Tibial artery (tissue), 4 donors: ENCODE data around the gene FAM193A.
"Not testable (repeated sequence)": the region's sequence is repeated elsewhere in the genome, so short reads cannot be mapped to it uniquely, and the experiment has no call there.

ENCODE experiments used
- DNase-seq, 2 donors: peaks; one replicate each; pipeline ENCODE4 v3.0.0-alpha.2; 2019
- H3K27ac ChIP-seq, 2 donors: fragments of 200-600 bp; sonication (generic) in 1 of 2; 1 replicate in 1 of 2; 2 replicates in 1 of 2; pipeline ENCODE4 v1.5.1; 2018 to 2019; ENCODE audit warnings: mild to moderate bottlenecking in 1 of 2
- H3K27me3 ChIP-seq, 2 donors: fragments of 200-600 bp; sonication (generic) in 1 of 2; one replicate each; pipeline versions ENCODE4 v1.5.1 to v1.6.0; 2016 to 2019
- H3K36me3 ChIP-seq, 3 donors: fragments of 200-600 bp; sonication (generic) in 2 of 3; one replicate each; pipeline ENCODE4 v1.5.1; 2016 to 2019; ENCODE audit warnings: mild to moderate bottlenecking in 2 of 3
- H3K4me1 ChIP-seq, 4 donors: fragments of 200-600 bp; sonication (generic) in 2 of 4; 1 replicate in 3 of 4; 2 replicates in 1 of 4; pipeline ENCODE4 v1.5.1; 2016 to 2019
- H3K4me3 ChIP-seq, 2 donors: fragments of 200-600 bp; sonication (generic) in 1 of 2; 1 replicate in 1 of 2; 2 replicates in 1 of 2; pipeline ENCODE4 v1.5.1; 2018 to 2019; ENCODE audit warnings: mild to moderate bottlenecking in 2 of 2
- H3K9me3 ChIP-seq, 3 donors: fragments of 200-600 bp; sonication (generic) in 1 of 3; one replicate each; pipeline ENCODE4 v1.5.1; 2016 to 2019
- CTCF ChIP-seq, 2 experiments: fragments of 200-600 bp in 1 of 2; fragments of 450-650 bp in 1 of 2; IDR thresholded peaks; one replicate each; pipeline ENCODE4 v1.5.1; 2017 to 2019; ENCODE audit warnings: antibody characterized with exemption in 2 of 2, mild to moderate bottlenecking in 1 of 2, moderate library complexity in 1 of 2
- intact Hi-C: fragments of 100-400 bp; cut with DNase I; formaldehyde crosslinking; loops from one replicate; pipeline ENCODE4 v1.15.0; 2023; ENCODE audit warnings: low total_unique reads

Gene FAM193A

GRCh38 chr4:2630556-2631273, 94.3 kb downstream of the FAM193A start:
- Histone ChIP-seq H3K36me3 (peaks cover 31 to 74% (median 50%) of the 10 kb centered on the region in 3 donors), H3K9me3 (no peaks in the 10 kb centered on the region), H3K4me1 (peaks cover 0 to 18% (median 2%) of the 10 kb centered on the region in 4 donors), H3K27me3 (no peaks in the 10 kb centered on the region), H3K4me3 (no peak overlapping the region), H3K27ac (no peak overlapping the region)
- DNase-seq, result peak in 1 of 2 donors; percentile 45
- intact Hi-C loops, result no loop called here
- no peak for TF ChIP-seq CTCF (IDR thresholded peaks at IDR 0.05)

- peaks cover 0 to 9% (median 0%) of the 10 kb centered on the region in 4 donors for H3K4me1 ChIP-seq
- no peak overlapping the region for H3K27ac ChIP-seq
- intact Hi-C loops, result no loop called here
- H3K36me3 ChIP-seq, result peaks cover 25 to 78% (median 63%) of the 10 kb centered on the region in 3 donors
- no peak for DNase-seq
- H3K4me3 ChIP-seq, result no peak overlapping the region
- no peaks in the 10 kb centered on the region for H3K27me3 ChIP-seq
- no peaks in the 10 kb centered on the region for H3K9me3 ChIP-seq
- TF ChIP-seq CTCF (IDR thresholded peaks at IDR 0.05), result no peak
These were observed 97.6 kb downstream of the FAM193A start for GRCh38 chr4:2634014-2634413.

- H3K9me3 ChIP-seq, result no peaks in the 10 kb centered on the region
- no peaks in the 10 kb centered on the region for H3K27me3 ChIP-seq
- no peak overlapping the region for H3K4me3 ChIP-seq
- no peak overlapping the region for H3K27ac ChIP-seq
- H3K4me1 ChIP-seq, result no peaks in the 10 kb centered on the region
- intact Hi-C loops, result no loop called here
- peaks cover 27 to 85% (median 75%) of the 10 kb centered on the region in 3 donors for H3K36me3 ChIP-seq
- peak in 1 of 2 donors; percentile 3 for DNase-seq
- no peak for TF ChIP-seq CTCF (IDR thresholded peaks at IDR 0.05)
These were observed 99.9 kb downstream of the FAM193A start for GRCh38 chr4:2636331-2636730.

GRCh38 chr4:2636994-2637393, 100.5 kb downstream of the FAM193A start:
- H3K4me1 ChIP-seq, intact Hi-C loops, H3K4me3 ChIP-seq, H3K27me3 ChIP-seq, H3K27ac ChIP-seq, H3K9me3 ChIP-seq: not testable (repeated sequence)
- DNase-seq, result peak in 1 of 2 donors; percentile 4
- peaks cover 20 to 84% (median 68%) of the 10 kb centered on the region in 3 donors for H3K36me3 ChIP-seq

- H3K27ac ChIP-seq, result no peak overlapping the region
- H3K27me3 ChIP-seq, result no peaks in the 10 kb centered on the region
- TF ChIP-seq CTCF (IDR thresholded peaks at IDR 0.05), result no peak
- DNase-seq, result peak in 1 of 2 donors; percentile 57
- H3K4me1 ChIP-seq, result no peaks in the 10 kb centered on the region
- no peaks in the 10 kb centered on the region for H3K9me3 ChIP-seq
- no peak overlapping the region for H3K4me3 ChIP-seq
- peaks cover 20 to 83% (median 58%) of the 10 kb centered on the region in 3 donors for H3K36me3 ChIP-seq
- intact Hi-C loops, result no loop called here
These were observed 101.6 kb downstream of the FAM193A start for GRCh38 chr4:2637956-2638552.

GRCh38 chr4:2638730-2639129, 102.3 kb downstream of the FAM193A start:
- TF ChIP-seq CTCF (IDR thresholded peaks at IDR 0.05), result no peak
- intact Hi-C loops, result no loop called here
- H3K27me3 ChIP-seq, result no peaks in the 10 kb centered on the region

More at GRCh38 chr4:2638730-2639129, 102.3 kb downstream of the FAM193A start:
- DNase-seq, result peak in 1 of 2 donors; percentile 17
- H3K4me3 ChIP-seq, result no peak overlapping the region
- H3K27ac ChIP-seq, result no peak overlapping the region
- no peaks in the 10 kb centered on the region for H3K9me3 ChIP-seq
- H3K4me1 ChIP-seq, result no peaks in the 10 kb centered on the region
- H3K36me3 ChIP-seq, result peaks cover 20 to 83% (median 55%) of the 10 kb centered on the region in 3 donors
